Heart right ventricle (tissue), 16 donors: ENCODE data around the gene CDR2L. TPM values are rescaled to one million over a fixed set of nuclear protein-coding genes. Genes with fewer than 3 reads are reported as not detected.

ENCODE experiments used
- ATAC-seq, 8 donors: fragments of 200-7000 bp; cut with Tn5 transposase; one replicate each; pipeline ENCODE4 v1.9.1; 2020; ENCODE audit warnings: mild to moderate bottlenecking in 8 of 8, moderate library complexity in 8 of 8, moderate number of reproducible peaks in 1 of 8
- DNase-seq, 2 donors: peaks; one replicate each; pipeline ENCODE4 v3.0.0-alpha.2; 2020
- H3K27ac ChIP-seq, 10 donors: fragments of 200-600 bp; sonication (generic) in 2 of 10; one replicate each; pipeline versions ENCODE4 v1.5.0 to v1.8.0; 2020 to 2022; ENCODE audit warnings: mild to moderate bottlenecking in 3 of 10
- H3K27me3 ChIP-seq, 7 donors: fragments of 200-600 bp; one replicate each; pipeline ENCODE4 v1.8.0; 2021 to 2022; ENCODE audit warnings: mild to moderate bottlenecking in 2 of 7
- H3K36me3 ChIP-seq, 9 donors: fragments of 200-600 bp; sonication (generic) in 1 of 9; one replicate each; pipeline versions ENCODE4 v1.5.0 to v1.8.0; 2020 to 2022; ENCODE audit warnings: mild to moderate bottlenecking in 2 of 9
- H3K4me1 ChIP-seq, 9 donors: fragments of 200-600 bp; sonication (generic) in 1 of 9; one replicate each; pipeline versions ENCODE4 v1.5.0 to v1.8.0; 2020 to 2022; ENCODE audit warnings: mild to moderate bottlenecking in 4 of 9
- H3K4me3 ChIP-seq, 10 donors: fragments of 200-600 bp; sonication (generic) in 2 of 10; one replicate each; pipeline versions ENCODE4 v1.5.0 to v1.8.0; 2020 to 2022; ENCODE audit warnings: mild to moderate bottlenecking in 7 of 10, moderate library complexity in 2 of 10
- H3K9me3 ChIP-seq, 11 donors: fragments of 200-600 bp in 10 of 11; sonication (generic) in 2 of 11; one replicate each; pipeline versions ENCODE4 v1.5.0 to v1.8.0; 2013 to 2022; ENCODE audit warnings: mild to moderate bottlenecking in 2 of 11, control low read depth in 1 of 11, moderate library complexity in 1 of 11
- CTCF ChIP-seq, 9 donors: fragments of 200-600 bp; sonication (generic) in 2 of 9; IDR thresholded peaks; one replicate each; pipeline versions ENCODE4 v1.5.0 to v1.8.0; 2021 to 2022; ENCODE audit warnings: antibody characterized with exemption in 9 of 9, mild to moderate bottlenecking in 5 of 9, moderate library complexity in 1 of 9
- WGBS, 2 donors: extraction: QIAGEN DNeasy Blood & Tissue Kit; methylation state at CpG; one replicate each; pipeline ENCODE4 v1.1.7; 2013; ENCODE audit warnings: inconsistent platforms in 1 of 2; 5-methylcytosine and 5-hydroxymethylcytosine counted together
- intact Hi-C, 10 donors: fragments of 100-400 bp; cut with DNase I; formaldehyde crosslinking; loops; one replicate each; pipeline versions ENCODE4 v1.11.1 to v1.14.2; 2022
- polyA plus RNA-seq, 2 donors: library from polyadenylated mRNA; stranded (reverse); fragments of 200-250 nt; gene quantifications; one replicate each; pipeline ENCODE4 v1.2.3, GENCODE V29; 2013
- total RNA-seq, 10 donors: library from RNA; stranded (reverse); fragmentation: NEBNext Ultra II Directional in 3 of 10; extraction: Animal tissue kit (Norgen Biotek cat#: 25700) in 3 of 10; gene quantifications; one replicate each; pipeline versions ENCODE4 v1.2.1 to v1.2.4, GENCODE V29; 2021 to 2023
- donor health status: Arrhythmogenic right ventricular cardiomyopathy.
- donor health status: ischemic (EF 13 %, LVEDD 7.1; RV severe dilation, severe dysfunction).
- donor health status: healthy with polysubstance abuse.
- donor health status: DM: no; HTN: yes; CAD: no.
- donor health status: DM: no; HTN: no; CAD: no.
- donor health status: ischemic (EF 25% LVEDD 6.9; RV normal size, moderate dysfunction).
- donor health status: ischemic (EF 25% LVEDD 5.7; RV mildly dilated, moderate dysfunction).
- donor health status: healthy.
- donor health status: DM: yes; HTN: yes; CAD: no.
- donor health status: Ischemic cardiomyopathy.
- donor health status: ischemic (EF 35%, LVEDD 5.7; RV mildly dilated, moderate dysfunction).
- donor health status: nonischemic (EF 11% LVEDD 7.7; RV severe dilation, severe dysfunction).
- donor health status: DM: yes; HTN: yes; CAD: no.
- donor health status: PGD.
- donor health status: ischemic (EF 29% LVEDD 5.4; RV normal size, mild dysfunction).
- donor health status: nonischemic (EF 23%, LVEDD 6.1; RV moderate dilation, normal function).

The CDR2L gene
- total and polyA plus RNA-seq, 12 donors = 8.5 to 25.3 (median 14.7) TPM

DNA sequence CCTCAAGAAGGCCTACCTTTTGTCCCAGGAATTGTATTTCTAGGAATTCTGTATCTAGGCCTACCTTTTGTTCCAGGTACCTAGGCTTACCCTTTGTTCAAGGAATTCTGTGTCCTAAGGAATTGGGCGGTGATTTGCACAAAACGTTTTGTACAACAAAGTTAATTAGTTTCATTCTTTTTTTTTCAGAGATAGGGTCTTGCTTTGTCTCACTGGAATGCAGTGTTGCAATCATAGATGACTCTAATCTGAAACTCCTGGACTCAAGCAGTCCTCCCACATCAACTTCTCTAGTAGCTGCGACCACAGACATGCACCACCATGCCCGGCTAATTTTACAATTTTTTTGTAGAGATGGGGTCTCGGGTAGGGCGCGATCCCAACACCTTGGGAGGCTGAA lies 7.0 kb downstream of the CDR2L start:
- intact Hi-C loops = no loop called here
- no peak for DNase-seq
- Histone ChIP-seq H3K4me1 (peaks cover 2 to 62% (median 25%) of the 10 kb centered on the region in 9 donors), H3K4me3 (no peak overlapping the region), H3K9me3 (no peaks in the 10 kb centered on the region), H3K27ac (peak overlapping the region in 2 of 10 donors; percentile 1 to 4), H3K27me3 (no peaks in the 10 kb centered on the region), H3K36me3 (peaks cover 0 to 37% (median 0%) of the 10 kb centered on the region in 9 donors)
- WGBS, 2 donors = 86 to 87% methylated on average over 7 of the region's 7 CpGs
- ATAC-seq = no peak
- TF ChIP-seq CTCF (IDR thresholded peaks at IDR 0.05) = no peak

DNA sequence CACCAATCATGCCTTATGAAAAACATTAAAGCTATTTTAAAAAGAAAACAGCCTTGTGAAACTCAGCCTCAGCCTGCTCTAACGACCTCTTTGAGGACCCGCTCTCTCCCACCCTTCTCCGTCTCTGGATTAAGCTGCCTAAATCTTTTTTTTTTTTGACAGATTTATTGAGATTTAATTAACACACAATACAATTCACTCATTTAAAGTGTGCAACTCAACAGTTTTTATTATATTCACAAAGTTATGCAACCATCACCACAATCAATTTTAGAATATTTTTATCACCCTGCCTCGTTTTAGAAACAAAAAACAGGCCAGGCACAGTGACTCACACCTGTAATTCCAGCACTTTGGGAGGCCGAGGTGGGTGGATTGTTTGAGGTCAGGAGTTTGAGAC lies 8.4 kb downstream of the CDR2L start:
- Histone ChIP-seq H3K27me3 (no peaks in the 10 kb centered on the region), H3K9me3 (no peaks in the 10 kb centered on the region), H3K4me1 (peaks cover 0 to 57% (median 15%) of the 10 kb centered on the region in 9 donors), H3K27ac (no peak overlapping the region), H3K4me3 (no peak overlapping the region), H3K36me3 (peaks cover 0 to 51% (median 9%) of the 10 kb centered on the region in 9 donors)
- ATAC-seq (no peak), DNase-seq (no peak)
- WGBS, 2 donors = 86 to 90% methylated on average over 5 of the region's 5 CpGs
- TF ChIP-seq CTCF (IDR thresholded peaks at IDR 0.05) = no peak
- intact Hi-C loops = no loop called here

DNA sequence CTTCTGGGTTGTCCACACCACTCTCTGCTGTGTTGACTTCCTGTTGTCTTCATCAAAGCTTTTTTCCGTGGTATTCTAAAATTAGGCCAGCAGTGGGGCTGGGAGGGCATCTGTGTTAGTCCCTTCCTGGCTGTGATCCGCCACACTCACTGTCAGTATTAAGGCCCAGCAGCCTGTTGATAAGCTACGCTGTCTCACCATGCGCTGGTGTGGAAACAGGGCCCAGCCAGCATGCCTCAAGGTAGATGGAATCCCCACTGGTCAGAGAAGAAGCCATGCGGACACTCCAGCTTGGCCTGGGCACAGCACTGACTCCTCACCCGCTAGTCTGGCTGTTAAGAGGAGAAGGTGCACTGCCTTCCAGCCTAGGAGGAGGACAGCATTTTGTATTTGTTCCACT lies 11.4 kb downstream of the CDR2L start:
- ATAC-seq = peak; percentile 72 to 91 (median 84)
- Histone ChIP-seq H3K4me3 (no peak overlapping the region), H3K36me3 (peaks cover 0 to 70% (median 31%) of the 10 kb centered on the region in 9 donors), H3K27me3 (no peaks in the 10 kb centered on the region), H3K9me3 (no peaks in the 10 kb centered on the region), H3K4me1 (peaks cover 0 to 30% (median 11%) of the 10 kb centered on the region in 9 donors), H3K27ac (peak overlapping the region; percentile 18 to 74 (median 60))
- no peak for TF ChIP-seq CTCF (IDR thresholded peaks at IDR 0.05)
- DNase-seq = peak; percentile 41 to 53
- intact Hi-C loops = no loop called here
- WGBS, 2 donors = 42 to 56% methylated on average over 6 of the region's 6 CpGs

DNA sequence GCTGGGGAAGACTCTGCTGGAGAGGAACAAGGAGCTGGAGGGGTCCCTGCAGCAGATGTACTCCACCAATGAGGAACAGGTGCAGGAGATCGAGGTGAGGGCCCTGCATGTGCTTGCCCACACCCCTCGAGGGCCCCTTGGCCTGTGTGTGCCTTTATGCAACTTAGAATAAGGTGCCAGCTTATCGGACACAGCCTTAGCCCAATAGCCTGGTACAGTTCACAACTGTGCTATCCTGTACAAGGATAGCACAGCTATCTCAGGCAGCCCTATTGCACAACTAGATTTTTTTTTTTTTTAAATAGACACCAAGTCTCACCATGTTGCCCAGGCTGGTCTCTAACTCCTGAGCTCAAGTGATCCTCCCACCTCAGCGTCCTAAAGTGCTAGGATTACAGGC lies 12.1 kb downstream of the CDR2L start:
- Histone ChIP-seq H3K36me3 (peaks cover 0 to 70% (median 39%) of the 10 kb centered on the region in 9 donors), H3K27me3 (no peaks in the 10 kb centered on the region), H3K27ac (peak overlapping the region in 8 of 10 donors; percentile 36 to 74 (median 52)), H3K9me3 (no peaks in the 10 kb centered on the region), H3K4me3 (no peak overlapping the region), H3K4me1 (peaks cover 0 to 24% (median 11%) of the 10 kb centered on the region in 9 donors)
- intact Hi-C loops = no loop called here
- 71 to 93% methylated on average over 4 of the region's 4 CpGs for WGBS, 2 donors
- DNase-seq (peak in 1 of 2 donors; percentile 18), ATAC-seq (peak in 7 of 8 donors; percentile 49 to 86 (median 75))
- TF ChIP-seq CTCF (IDR thresholded peaks at IDR 0.05) = no peak
